HG02852 (cell line): ENCODE measurements around the gene TCTN2.

Experiments used
- ATAC-seq: cut with Tn5 transposase; IDR thresholded peaks from one replicate; pipeline ENCODE4 v1.9.1; 2021; ENCODE audit warnings: mild to moderate bottlenecking, moderate library complexity; ENCODE audit not compliant: unreplicated experiment

The TCTN2 gene

DNA sequence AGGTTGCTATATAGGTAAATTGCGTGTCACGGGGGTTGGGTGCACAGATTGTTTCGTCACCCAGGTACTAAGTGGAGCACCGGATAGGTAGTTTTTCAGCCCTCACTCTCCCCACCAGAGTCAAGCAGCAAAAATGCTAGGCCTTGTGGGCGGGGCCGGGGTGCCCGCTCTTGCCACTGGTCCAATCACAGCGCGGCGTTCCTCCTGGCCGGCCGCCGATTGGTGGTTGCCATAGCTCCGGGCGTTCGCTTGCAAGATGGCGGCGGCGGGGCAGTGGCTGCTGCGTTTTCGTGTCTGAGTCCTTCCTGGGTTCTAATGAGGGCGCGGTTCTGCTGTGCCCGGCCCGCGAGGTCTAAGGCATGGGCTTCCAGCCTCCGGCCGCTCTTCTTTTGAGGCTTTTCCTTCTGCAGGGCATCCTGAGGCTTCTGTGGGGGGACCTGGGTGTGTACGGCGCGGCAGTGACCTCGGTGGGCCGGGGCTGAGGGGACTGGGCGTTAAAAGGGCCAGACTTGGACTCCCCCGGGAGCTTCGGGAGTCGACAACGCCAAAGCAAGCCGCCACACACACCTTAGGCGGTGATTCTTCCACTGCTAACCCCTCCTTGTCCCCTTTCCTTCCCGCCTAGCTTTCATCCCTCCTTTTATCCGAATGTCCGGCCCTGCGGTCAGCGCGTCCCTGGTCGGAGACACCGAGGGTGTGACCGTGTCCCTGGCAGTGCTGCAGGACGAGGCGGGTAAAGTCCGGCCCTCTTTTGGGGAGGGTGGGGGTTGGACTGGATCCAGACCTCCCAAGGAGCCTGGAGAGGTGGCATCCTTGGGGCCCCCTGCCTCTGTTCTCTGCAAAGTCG lies at the start of gene TCTN2:
TSS of gene TCTN2 (plus strand) at position 232 of the 847 bp plus-strand sequence. CDS start at position 360, 128 bp downstream.
- peak; percentile 99 for ATAC-seq

DNA sequence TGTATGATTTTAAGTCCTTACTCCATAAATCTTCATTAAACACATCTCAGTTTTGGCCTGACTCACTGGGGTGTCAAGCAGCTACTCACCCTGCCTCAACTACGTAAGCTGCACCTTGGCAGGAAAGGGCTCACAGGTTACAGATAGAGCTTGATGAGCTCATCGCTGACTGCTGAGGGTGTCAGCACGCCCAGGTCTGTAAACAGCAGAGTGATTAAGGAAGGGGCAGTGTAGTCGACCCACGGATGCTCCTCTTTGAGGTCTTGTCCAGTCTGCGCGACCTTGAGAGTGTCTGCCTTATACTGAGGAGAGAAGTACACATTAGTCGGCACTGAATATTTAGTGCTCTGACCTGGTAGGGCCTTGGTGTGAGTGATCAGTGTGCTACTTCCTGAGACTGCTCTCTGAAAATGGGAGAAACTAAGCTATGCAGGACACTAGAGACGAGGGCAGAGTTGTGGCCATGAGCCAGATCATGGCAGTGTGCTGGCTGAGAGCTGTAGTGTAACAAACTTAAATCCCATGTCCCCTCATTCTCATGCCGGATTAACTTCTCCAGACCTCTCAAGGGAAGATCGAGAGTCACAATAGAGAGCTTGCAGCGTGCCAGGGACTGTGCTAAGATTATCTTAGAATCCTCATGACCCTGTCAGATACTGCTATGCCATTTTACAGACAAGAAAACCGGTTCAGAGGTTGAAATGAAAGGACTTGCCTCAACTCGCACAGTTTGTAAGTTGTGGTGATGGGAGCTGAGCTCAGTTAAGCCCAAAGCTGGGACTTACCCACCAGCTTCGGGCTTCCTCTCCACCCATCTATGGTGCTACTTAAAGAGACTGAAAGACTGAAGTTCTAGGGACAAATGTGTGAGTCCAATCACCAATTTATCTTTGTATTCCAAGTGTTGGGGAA lies 49.0 kb upstream of the TCTN2 start:
- no peak for ATAC-seq

DNA sequence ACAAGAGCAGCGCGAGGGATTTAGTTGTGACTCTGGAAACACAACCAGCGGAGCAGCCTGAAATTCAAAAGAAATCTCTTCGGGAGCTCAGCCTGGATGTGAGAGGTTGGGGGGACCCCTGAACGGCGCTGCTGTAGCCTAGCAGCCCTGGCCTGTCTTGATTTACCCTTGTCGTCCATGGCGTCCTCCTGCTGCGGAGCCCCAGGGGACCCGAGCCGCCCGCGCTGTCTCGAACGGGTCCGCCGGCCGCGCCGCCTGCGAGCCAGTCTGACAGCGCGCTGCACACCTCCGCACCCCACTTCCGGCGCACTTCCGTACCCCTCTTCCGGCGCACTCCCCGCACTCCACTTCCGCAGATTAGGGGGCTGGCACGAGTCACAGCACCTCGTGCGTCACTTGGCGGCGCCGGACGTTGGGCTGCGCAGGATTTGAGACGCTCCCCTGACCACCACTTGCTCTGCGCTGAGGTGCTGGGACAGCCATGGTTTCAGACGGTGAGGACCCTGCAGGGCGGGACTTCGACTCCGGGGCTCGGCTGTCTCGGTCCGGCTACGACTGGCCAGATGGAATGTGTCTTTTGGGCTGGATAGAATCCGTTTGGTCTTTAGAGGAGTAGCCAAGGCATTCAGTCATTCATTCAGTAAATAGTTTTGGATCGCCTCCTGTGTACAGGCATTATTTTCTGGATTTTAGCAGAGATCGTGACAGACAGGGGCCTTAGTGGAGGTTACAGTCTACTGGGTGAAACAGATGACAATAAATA lies 37.4 kb upstream of the TCTN2 start, which contains the start of the genes EIF2B1 and GTF2H3:
TSS of gene EIF2B1 (minus strand) at position 308 of the 763 bp plus-strand sequence. CDS start at position 179, 129 bp downstream.
TSS of gene GTF2H3 (plus strand) at position 451 of the 763 bp plus-strand sequence. CDS start at position 482, 31 bp downstream.
- peak; percentile 95 for ATAC-seq

DNA sequence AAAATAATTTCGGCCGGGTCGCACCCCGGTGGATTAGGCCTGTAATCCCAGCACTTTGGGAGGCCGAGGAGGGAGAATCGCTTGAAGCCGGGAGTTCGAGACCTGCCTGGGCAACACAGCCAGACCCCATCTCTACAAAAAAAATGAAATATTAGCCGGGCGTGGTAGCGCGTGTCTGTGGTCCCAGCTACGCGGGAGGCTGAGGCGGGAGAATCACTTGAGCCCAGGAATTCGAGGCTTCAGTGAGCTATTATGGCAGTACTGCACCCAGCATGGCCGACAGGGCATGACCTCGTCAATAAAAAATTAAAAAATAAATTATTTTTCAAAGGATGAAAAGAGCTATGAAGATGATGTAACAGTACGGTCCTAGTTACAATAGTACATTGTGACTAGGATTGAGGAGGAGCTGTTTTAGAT lies 36.8 kb upstream of the TCTN2 start:
- no peak for ATAC-seq

DNA sequence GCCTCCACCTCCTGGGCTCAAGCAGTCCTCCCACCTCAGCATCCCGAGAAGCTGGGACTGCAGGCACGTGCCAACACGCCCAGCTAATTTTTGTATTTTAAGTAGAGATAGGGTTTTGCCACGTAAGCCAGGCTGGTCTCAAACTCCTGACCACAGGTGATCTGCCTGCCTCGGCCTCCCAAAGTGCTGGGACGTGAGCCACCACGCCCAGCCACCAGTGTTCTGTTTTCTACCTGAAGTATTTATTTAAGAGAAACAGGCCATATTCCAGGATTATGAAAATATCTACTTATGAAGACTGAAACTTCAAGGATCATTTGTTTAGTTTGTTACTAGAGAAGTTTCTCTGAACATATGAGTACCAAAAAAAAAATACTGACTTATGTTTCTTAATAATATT lies 27.0 kb upstream of the TCTN2 start:
- no peak for ATAC-seq

DNA sequence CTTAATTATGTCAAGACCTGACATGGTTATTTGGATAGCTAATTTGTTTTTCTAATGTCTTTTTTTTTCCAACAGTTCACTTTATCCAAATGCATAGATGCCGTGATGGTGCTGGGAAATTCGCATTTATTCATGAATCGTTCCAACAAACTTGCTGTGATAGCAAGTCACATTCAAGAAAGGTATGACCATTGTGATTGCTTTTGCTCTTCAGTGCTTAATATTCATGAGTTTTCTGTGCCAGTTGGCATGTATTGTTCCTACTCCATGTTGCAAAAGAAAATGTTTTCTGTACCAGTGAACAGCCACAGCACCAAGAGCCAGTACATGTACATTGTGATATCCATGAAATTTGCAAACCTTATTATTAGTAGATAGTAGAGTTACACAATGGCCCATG lies 25.5 kb upstream of the TCTN2 start:
- no peak for ATAC-seq

DNA sequence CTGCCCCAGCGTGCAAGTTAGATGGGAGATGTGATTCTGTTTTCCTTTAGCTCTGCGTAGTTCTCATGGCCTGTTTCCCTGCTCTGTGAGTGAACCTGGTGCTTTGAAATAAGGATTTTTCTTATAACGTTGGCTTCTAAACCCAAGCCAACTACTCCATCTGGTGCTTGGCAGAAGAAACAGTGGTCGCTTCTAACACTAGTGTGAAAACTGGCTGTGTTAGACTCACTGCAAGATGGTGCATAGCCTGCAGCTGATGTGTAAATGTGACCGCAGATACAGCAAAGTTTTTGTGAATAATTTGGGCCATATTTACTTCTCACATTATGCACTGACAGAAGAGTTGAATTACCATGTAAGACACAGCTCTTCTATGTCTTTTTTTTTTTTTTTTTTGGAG lies 25.0 kb upstream of the TCTN2 start:
- no peak for ATAC-seq

DNA sequence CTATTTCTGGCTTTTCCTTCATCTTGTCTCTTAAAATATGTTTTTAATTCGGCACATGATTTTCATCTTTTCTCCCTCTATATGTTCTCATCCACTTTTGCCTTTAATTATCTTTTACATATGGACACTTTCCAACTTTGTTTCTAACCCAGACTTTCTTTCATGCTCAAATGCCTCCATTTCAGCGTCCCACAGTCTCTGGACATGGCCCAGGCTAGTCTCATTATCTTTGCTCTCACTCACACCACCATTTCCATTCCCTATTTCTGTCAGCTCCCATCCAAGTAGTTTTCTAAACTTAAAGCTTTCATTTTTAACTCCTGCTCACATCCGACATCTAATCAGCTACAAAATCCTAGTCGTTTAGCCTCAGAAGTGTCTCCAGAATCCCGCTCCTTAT lies 22.5 kb upstream of the TCTN2 start:
- no peak for ATAC-seq

DNA sequence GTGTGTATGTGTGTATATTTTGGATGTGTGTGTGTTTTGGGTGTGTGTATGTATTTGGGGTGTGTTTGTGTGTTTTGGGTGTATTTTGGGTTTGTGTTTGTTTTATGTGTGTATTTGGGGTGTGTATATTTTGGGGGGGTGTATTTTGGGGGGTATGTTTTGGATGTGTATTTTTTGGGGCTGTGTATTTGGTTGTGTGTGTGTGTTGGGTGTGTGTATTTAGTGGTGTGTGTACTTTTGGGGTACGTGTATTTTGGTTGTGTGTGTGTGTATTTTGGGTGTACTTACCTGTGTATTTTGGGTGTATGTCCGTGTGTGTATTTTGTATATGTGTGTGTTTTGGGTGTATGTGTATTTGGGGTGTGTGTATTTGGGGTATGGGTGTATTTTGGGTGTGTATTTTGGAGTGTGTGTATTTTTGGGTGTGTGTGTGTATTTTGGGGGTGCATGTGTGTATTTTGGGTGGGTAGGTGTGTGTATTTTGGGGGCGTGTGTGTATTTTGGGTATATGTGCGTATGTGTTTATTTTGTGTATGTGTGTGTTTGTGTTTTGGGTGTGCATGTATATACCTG lies 16.7 kb upstream of the TCTN2 start:
- ATAC-seq, result no peak

DNA sequence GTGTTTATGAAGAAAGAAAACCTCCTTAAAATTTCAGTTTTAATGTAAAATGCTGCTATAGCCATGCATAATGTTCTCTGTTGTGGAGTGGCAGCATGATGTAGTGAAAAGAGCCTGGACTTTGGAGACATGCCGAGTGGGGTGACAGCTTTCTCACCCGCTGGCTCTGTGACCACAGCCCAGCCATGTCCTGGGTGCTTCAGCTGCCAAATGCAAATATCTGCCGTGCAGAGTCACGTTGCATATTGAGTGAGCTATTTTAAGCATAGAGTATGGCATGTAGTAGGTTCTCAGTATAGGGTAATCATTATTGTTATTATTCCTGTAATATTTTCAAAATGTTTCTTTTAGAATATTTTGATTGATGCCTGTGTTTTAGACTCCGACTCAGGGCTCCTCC lies 15.5 kb upstream of the TCTN2 start:
- peak; percentile 73 for ATAC-seq

DNA sequence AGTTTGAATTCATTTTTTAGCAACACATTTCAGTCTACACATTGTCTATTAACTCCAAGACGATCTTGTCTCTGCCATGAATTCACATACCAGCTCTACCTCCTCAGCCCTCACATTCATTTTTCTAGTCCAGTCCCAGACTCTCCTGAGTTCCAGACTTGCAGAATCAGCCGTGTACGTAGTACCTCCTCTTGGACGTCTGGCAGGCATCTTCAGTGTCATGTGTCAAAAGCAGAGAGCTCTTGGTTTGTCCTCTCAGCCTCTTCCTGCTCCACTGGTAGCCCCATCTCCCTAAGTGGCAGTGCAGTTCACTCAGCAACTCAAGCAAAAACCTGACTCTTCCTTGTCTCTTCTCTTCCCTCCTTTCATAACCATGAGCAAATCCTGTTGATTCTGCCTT lies 14.5 kb upstream of the TCTN2 start:
- ATAC-seq, result no peak

DNA sequence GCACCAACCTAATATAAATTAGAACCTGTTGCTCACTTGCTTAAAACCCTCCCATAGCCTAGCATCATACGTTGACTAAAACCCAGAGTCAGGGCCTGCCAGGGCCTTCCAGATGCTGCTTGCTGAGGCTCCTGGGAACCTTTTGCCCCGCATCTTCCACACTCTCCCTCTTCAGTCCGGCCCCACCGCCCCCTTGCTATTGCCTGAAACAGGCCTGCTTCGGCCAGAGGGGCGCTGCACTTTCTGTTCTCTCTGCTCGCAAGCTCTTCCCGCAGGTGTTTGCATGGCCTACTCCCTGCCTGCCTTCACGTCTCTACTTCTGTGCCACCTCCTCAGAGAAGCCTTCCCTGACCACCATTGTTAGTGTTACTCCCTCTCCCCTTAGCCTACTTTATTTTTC lies 13.7 kb upstream of the TCTN2 start:
- ATAC-seq, result no peak

DNA sequence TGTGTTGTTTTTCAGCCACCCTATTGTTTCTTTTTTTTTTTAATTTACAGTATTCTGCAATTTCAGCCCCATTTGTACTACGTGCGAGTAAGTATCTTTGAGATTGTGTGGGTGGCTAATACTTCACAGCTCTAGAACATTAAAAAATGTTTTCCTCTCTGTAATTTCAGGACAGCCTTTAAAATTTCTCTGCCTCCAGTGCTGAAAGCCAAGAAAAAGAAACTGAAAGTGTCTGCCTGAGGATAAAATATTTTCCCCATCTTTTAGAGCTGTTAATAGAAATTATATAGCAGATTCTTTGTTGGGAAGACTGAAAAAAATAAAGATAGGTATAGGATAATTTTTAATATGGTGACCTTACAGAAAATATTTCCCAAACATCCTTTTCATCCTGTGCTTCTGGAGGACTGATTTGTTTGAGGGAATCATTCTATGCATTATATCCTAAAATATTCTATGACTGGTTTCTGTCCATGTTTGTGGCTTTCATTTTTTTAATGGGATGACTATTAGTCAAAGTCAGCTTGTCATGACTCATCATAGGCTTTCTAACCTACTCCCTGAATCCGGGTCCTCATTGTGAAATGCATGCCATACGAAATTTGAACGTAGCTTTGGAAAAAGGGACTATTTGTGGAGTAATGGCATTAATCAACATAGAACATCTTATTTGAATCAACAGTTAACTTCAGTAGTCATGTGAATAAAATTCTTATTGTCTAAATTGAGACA lies 10.8 kb upstream of the TCTN2 start:
- ATAC-seq, result no peak

DNA sequence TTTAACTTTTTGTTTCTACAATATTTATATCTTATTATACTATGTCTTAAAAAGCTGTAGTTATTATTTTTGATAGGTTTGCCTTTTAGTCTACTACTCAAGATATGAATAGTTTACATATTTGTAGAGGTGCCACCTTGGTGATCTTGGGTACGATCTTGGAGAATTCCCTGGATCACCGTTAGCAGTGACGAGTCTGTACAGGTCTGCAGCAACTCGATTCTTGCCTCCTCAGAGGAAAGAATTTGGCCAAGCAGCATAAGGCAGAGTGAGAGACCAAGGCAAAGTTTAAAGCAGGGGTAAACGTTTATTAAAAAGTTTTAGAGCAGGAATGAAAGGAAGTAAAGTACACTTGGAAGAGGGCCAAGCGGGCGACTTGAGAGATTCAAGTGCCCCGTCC lies 3.1 kb upstream of the TCTN2 start:
- ATAC-seq, result no peak

DNA sequence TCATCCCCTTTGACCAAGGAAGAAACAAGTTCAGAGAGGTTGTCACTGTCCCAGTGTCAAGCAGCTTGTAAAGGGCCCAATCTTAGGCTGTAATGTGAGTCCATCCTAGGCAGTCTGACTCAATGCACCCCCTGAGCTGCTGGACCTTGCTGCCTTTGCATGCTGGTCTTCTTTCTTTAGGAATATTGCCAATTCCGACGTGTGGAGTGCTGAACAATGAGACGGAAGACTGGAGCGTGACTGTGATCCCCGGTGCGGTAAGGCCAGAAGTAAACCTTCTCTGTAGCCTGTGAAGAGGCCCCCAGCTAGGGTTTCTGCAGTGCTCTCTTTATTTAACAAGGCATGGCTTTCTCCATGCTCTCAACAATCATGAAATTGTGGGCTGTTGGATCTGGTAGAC lies 963 bp downstream of the TCTN2 start:
- no peak for ATAC-seq

DNA sequence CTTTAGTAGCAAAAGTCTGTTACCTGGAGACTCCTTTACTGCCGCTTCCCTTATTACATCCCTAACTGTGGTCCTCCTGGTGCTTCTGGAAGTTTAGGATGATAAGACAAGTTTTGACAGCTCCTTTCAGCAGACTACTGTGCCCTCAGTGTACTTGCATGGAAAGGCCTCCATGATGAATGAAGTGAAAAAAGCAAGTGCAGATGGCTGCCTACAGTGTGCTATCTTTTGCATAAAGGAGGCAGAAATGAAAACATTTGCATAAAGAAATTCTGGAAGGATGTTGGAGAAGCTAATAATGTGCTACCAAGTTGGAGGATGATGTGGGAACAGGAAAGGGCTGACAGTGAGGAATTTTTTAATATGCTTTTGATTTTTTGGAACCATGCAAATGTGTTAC lies 4.5 kb downstream of the TCTN2 start:
- no peak for ATAC-seq

DNA sequence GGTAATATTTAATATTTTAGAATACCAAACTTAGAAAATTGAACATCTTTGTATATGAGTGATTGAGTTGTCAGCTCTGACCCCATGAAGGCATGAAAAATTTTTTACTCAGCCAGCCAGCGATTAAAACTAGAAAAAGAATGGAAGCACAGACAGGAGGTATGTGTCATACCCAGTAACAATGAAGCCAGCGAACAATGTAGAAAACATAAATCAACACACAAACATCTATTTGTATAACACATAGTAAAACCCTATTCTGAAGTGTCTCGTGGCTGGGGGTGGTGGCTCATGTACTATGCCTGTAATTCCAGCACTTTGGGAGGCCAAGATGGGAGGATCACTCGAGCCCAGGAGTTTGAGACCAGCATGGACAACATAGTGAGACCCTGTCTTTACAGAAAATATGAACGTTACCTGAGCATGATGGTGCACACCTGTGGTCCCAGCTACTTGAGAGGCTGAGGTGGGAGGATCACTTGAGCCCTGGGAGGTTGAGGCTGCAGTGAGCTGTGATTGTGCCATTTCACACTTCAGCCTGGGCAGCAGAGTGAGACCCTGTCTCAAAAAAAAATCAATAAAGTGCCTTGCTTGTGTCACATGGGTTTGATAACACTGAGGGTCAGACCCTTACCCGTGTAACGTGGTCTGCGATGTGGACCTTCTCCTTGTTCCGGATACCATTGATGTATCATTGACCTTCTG lies 5.9 kb downstream of the TCTN2 start:
- ATAC-seq, result no peak

DNA sequence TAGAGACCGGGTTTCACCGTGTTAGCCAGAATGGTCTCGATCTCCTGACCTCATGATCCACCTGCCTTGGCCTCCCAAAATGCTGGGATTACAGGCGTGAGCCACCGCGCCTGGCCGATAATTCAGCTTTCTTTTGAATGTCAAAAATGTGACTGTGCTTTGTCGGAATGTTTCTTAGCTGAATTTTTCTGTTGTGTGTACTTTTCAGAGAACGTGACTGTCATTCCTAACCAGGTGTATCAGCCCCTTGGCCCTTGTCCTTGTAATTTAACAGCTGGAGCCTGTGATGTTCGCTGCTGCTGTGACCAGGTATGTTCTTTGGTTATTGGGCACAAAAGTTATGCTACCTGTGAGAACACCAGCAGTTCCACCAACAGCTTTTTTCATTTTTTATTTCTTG lies 8.1 kb downstream of the TCTN2 start:
- no peak for ATAC-seq

DNA sequence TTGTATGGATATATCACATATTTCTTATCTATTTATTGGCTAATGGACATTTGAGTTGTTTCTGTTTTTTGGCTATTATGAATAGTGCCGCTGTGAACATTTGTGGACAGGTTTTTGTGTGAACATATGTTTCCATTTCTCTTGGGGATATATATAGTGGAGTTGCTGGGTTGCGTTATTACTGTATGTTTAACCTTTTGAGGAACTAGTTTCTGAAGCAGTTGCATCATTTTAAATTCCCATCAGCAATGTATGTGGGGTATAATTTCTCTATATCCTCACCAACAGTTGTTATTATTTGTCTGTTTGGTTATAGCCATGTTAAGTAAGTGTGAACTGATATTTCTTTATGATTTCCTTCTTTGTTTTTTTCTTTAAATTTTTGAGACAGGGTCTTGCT lies 10.7 kb downstream of the TCTN2 start:
- peak; percentile 59 for ATAC-seq
